Fibroblast of mammary gland (primary cell): ENCODE measurements around the gene FILIP1L.

Experiments used
- DNase-seq: peaks from one replicate; pipeline ENCODE4 v3.0.0-alpha.2; 2010; ENCODE audit warnings: low read depth
- H3K4me3 ChIP-seq: 2 replicates; pipeline ENCODE4 v1.5.1; 2011; ENCODE audit warnings: low read depth, mild to moderate bottlenecking, low read length, moderate library complexity; ENCODE audit not compliant: control insufficient read depth
- CTCF ChIP-seq: conservative IDR thresholded peaks from 2 replicates; pipeline ENCODE4 v1.5.1; 2011; ENCODE audit warnings: low read depth, low read length, inconsistent platforms; ENCODE audit not compliant: control insufficient read depth, insufficient read depth

Gene FILIP1L

GRCh38 chr3:99972380-99973104, 141.8 kb downstream of the FILIP1L start:
- TF ChIP-seq CTCF = no peak
- no peak overlapping the region for H3K4me3 ChIP-seq
- DNase-seq = no peak

- DNase-seq = no peak
- no peak overlapping the region for H3K4me3 ChIP-seq
- TF ChIP-seq CTCF = no peak
Measured at GRCh38 chr3:99971761-99972160, 142.5 kb downstream of the FILIP1L start.

- no peak for DNase-seq
Measured at GRCh38 chr3:99970198-99970597, 144.1 kb downstream of the FILIP1L start.

DNA sequence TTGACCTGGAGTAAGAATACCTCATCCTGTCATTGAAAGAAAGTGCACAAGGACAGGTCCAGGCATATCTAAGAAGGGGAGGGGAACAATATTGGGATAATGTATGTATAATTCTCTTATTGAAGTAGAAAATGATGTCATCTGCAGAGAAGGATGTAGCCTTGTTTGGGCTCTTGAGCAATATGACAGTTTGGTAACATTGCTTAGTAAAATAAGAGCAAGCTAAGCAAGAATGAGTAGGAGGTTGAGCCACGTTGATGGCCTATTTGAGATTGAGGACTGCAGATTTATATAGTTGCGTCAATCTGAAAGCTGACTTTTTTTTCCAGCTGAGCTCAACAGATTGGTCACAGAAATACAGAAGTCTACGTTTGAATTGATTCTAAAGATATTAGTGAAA, 145.2 kb downstream of the FILIP1L start:
- no peak overlapping the region for H3K4me3 ChIP-seq
- DNase-seq = peak; percentile 49
- no peak for TF ChIP-seq CTCF

More at GRCh38 chr3:99970198-99970597, 144.1 kb downstream of the FILIP1L start:
- no peak overlapping the region for H3K4me3 ChIP-seq
- TF ChIP-seq CTCF = no peak

GRCh38 chr3:99967796-99968195, 146.5 kb downstream of the FILIP1L start:
- no peak overlapping the region for H3K4me3 ChIP-seq
- peak; percentile 70 for DNase-seq
- no peak for TF ChIP-seq CTCF

DNA sequence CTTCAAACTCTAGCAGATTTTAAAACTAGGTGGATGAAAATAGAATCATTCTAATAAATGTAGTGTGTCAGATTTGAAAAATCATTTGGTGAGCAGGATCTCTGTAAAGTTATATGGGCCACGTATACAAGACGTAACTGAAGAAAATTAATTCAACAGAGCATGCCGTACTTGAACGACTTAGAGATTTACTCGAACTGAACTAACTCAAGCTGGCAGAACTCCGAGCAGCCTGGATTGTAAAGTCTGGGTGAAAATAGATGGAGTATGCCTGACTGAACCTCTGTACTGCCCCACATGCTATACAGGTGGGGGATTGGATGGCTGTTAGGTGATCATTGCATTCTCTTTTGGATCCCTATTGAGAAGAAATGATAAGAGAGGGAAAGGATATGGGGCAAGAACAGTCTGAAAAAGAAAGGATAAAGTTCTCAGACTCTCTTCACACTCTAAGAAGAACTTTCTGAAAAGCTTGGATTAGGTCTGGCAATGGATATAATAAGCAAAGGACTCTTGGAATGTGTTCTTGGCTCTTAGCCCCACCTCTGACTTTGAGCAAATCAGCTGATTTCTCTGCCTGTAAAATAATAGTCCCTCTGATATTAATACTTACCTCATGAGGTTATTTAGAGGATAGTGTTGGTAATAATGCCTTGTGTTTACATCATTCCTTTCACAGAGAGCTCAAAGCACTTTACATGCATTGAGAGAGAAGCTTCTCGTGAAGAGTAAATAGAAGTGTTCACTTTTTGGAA, 147.5 kb downstream of the FILIP1L start:
- no peak for TF ChIP-seq CTCF
- no peak overlapping the region for H3K4me3 ChIP-seq
- peak; percentile 48 for DNase-seq
